EL (cell line): Measurements from ENCODE around the gene TAS2R30.
"Not testable (repeated sequence)": the region's sequence is repeated elsewhere in the genome, so short reads cannot be mapped to it uniquely, and the experiment has no call there.

Experiments used
- DNase-seq: peaks from one replicate; pipeline ENCODE4 v3.0.0-alpha.2; 2016

The TAS2R30 gene

DNA sequence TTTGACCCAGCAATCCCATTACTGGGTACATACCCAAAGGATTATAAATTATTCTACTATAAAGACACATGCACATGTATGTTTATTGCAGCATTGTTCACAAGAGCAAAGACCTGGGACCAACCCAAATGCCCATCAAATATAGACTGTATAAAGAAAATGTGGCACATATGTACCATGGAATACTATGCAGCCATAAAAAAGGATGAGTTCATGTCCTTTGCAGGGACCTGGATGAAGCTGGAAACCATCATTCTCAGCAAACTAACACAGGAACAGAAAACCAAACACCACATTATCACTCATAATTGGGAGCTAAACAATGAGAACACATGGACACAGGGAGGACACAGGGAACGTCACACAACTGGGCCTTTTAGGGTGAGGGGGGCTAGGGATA is 20.3 kb downstream of the TAS2R30 start:
- DNase-seq, result not testable (repeated sequence)

DNA sequence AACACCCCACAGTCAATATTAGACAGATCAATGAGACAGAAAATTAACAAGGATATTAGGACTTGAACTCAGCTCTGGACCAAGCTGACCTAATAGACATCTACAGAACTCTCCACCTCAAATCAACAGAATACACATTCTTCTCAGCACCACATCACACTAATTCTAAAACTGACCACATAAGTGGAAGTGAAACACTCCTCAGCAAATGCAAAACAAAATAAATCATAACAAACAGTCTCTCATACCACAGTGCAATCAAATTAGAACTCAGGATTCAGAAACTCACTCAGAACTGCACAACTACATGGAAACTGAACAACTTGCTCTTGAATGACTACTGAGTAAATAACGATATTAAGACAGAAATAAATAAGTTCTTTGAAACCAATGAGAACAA is 23.2 kb downstream of the TAS2R30 start:
- not testable (repeated sequence) for DNase-seq

DNA sequence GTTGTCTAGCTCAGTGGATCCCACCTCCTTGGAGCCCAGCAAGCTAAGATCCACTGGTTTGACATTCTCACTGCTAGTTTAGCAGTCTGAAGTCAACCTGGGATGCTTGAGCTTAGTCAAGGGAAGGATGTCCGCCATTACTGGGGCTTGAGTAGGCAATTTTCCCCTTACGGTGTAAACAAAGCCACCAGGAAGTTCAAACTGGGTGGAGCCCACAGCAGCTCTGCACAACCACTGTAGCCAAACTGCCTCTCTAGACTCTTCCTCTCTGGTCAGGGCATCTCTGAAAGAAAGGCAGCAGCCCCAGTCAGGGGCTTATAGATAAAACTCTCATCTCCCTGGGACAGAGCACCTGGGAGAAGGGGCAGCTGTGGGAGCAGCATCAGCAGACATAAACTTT is 25.6 kb downstream of the TAS2R30 start:
- DNase-seq, result no peak

DNA sequence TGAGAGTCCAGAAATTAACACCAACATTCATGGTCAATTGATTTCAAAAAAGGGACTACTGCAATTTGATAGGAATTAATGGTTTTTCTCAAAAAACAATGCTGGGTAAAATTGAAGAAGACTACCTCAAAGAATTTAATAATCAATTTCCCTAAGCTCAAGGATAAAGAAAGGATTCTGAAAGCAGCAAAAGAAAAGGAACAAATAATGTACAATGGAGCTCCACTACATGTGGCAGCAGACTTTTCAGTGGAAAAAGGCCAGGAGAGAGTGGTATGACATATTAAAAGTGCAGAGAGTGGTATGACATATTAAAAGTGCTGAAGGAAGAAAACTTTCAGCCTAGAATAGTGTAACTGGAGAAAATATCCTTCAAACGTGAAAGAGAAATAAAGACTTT is 26.7 kb downstream of the TAS2R30 start:
- DNase-seq, result no peak

DNA sequence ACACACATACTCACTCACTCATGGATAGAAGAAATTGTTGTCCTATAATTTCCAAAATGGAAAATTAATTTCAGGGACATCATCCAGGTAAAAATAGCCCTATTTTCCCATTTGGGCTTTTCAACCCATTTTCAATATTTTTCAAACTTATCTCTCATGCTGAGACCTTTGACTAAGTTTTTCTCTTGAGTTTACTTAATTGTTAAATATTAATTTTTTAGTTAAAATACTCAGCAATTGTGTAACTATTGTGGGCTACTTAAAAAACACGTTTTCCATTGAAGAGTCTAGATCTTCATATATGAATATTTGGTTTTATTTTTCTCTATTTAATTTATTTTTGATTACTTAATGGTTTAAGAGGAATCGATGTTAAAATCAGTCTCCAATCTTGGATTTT is 28.2 kb downstream of the TAS2R30 start:
- DNase-seq, result no peak

- DNase-seq, result no peak
These were observed 28.9 kb downstream of the TAS2R30 start for GRCh38 chr12:11105546-11105945.

- DNase-seq, result not testable (repeated sequence)
These were observed 39.5 kb downstream of the TAS2R30 start for GRCh38 chr12:11094910-11095309.

GRCh38 chr12:11092128-11092527 is 42.3 kb downstream of the TAS2R30 start, which contains the start of gene TAS2R43:
Gene TAS2R43, minus strand, starts transcription at chr12:11092313. Its CDS starts 84 bp downstream, at chr12:11092229.
- DNase-seq, result no peak

- no peak for DNase-seq
These were observed 45.2 kb downstream of the TAS2R30 start for GRCh38 chr12:11089246-11089645.

GRCh38 chr12:11085419-11085818 is 49.0 kb downstream of the TAS2R30 start:
- no peak for DNase-seq
